Erythroblast (primary cell): ENCODE data around the gene TMPO.
"Not testable (repeated sequence)": the region's sequence is repeated elsewhere in the genome, so short reads cannot be mapped to it uniquely, and the experiment has no call there.

ENCODE experiments used
- DNase-seq, 2 experiments: peaks; one replicate each; lab custom pipeline; 2025; lab: John Stamatoyannopoulos, UW
- GATA1 ChIP-seq: IDR thresholded peaks from 2 replicates; pipeline ENCODE4 v1.6.1; 2011; ENCODE audit warnings: low read depth, mild to moderate bottlenecking, control low read depth, low read length, moderate library complexity
- POLR2A ChIP-seq: IDR thresholded peaks from 2 replicates; pipeline ENCODE4 v1.6.1; 2011; ENCODE audit warnings: mild to moderate bottlenecking, low read length

Gene TMPO

GRCh38 chr12:98579347-98579746, 64.0 kb downstream of the TMPO start:
- DNase-seq = no peak
- TF ChIP-seq POLR2A = no peak

- no peak for TF ChIP-seq POLR2A
- TF ChIP-seq GATA1 = no peak
- no peak for DNase-seq
Observed at GRCh38 chr12:98579835-98580234, 64.4 kb downstream of the TMPO start.

DNA sequence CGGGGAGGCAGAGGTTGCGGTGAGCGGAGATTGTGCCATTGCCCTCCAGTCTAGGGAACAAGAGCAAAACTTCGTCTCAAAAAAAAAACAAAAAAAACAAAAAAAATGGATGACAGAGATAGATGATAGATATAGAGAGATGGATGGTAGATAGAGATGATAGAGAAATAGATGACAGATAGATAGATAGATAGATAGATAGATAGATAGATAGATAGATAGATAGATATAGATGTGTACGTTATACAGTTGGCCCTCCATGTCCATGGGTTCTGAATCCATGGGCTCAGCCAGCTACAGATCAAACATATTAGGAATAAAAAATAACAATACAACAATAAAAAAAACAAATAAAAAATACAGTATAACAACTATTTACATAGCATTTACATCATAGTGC, 65.3 kb downstream of the TMPO start:
- TF ChIP-seq GATA1 (no peak), POLR2A (no peak)
- DNase-seq = no peak

DNA sequence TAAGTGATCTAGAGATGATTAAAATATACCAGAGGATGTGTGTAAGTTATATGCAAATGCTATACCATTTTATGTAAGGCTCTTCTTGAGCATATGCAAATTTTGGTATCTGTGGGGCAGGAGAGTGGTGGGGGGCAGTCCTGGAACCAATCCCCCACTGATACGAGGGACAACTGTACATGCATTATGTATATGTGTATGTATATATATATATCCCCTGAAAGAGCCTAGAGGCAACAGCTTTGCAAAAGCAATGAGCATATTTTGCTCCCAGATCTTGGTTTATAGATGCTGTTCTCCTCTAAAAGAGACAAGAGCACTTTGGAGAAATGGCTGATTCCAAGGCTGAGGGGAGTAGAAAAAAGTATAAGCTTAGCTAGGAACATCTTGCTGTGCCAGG, 65.7 kb downstream of the TMPO start:
- DNase-seq = no peak
- TF ChIP-seq POLR2A (no peak), GATA1 (no peak)

GRCh38 chr12:98582093-98582492, 66.7 kb downstream of the TMPO start:
- no peak for DNase-seq
- no peak for TF ChIP-seq POLR2A

DNA sequence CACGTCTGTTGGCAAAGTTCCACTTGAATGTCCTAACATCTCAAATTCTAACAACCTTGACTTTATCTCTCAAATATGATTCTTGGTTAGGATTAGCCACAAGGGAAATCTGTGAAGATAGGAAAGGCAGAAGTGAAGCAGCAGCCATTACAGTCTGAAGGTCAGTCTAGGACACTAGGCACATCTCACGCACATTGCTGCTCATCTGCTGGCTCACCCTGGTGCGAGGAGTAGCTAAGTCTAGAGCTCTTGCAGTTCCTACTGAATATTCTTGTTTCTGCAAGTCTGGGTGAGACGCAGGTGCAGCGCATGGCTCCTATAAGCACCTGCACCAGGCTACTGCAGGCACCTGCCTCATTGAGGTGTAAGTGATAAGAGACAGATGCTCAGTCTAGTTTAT, 71.7 kb downstream of the TMPO start:
- no peak for TF ChIP-seq GATA1
- DNase-seq = no peak

GRCh38 chr12:98591209-98591608, 75.8 kb downstream of the TMPO start:
- peak; percentile 17 to 21 for DNase-seq
- no peak for TF ChIP-seq GATA1
- TF ChIP-seq POLR2A = no peak

DNA sequence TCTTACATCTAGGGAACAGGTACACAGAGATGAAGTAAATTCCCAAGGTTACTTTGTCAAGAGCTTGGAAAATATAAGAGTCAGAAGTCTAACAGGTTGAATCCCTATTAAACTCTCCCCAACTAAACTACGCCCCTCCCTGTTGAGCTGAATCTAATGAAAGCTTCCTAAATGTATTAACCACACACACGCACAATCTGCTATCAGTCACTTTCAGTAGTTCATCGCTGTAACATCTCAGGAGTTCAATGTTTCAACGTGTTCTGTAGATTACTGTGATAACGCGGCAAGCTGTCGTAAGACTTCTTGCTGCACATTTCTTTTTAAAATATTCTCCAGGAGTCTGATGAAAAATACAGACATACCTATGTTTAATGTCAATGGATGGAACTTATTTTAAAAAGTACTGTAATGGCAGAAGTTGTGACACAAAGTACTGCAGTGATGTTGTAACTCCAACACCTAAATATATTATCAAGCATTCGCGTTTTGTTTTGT, 77.5 kb downstream of the TMPO start:
- TF ChIP-seq POLR2A = no peak
- TF ChIP-seq GATA1 = no peak
- peak in 1 of 2 experiments; percentile 74 for DNase-seq

DNA sequence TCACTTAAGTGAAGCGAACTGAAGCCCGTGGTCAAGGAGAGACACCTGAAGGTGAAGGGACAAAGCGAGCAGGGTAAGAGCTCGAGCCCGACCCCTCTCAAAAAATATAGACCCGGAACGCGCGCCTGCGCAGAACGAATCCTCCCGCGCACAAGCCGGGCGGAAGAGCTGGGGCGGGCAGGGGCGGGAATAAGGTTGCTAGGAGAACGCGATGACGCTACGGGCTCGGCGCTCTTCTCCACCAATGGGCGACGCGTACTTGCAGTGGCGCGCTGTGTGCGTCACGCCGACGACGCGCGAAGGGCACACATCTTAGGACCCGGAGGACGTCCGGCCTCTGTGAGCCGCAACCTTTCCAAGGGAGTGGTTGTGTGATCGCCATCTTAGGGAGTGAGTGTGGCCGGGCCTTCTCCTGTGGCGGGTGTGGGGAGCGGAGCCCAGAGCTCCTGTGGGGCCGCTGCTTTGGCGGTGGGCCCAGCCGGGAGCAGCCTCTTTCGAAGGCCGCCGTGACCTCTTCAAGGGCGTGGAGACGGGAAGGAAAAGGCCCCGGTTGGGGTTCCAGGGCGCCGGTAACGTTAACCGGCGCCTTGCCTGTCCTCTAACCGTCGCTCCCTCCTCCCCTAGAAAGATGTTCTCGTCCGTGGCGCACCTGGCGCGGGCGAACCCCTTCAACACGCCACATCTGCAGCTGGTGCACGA, 78.1 kb downstream of the TMPO start, which contains the start of gene SLC25A3:
Gene SLC25A3 (plus strand): TSS at position 336 of the 699 bp plus-strand sequence. CDS start 293 bp downstream, at position 629.
- TF ChIP-seq GATA1 (no peak), POLR2A (peak; percentile 97)
- peak; percentile 99 to 100 for DNase-seq

DNA sequence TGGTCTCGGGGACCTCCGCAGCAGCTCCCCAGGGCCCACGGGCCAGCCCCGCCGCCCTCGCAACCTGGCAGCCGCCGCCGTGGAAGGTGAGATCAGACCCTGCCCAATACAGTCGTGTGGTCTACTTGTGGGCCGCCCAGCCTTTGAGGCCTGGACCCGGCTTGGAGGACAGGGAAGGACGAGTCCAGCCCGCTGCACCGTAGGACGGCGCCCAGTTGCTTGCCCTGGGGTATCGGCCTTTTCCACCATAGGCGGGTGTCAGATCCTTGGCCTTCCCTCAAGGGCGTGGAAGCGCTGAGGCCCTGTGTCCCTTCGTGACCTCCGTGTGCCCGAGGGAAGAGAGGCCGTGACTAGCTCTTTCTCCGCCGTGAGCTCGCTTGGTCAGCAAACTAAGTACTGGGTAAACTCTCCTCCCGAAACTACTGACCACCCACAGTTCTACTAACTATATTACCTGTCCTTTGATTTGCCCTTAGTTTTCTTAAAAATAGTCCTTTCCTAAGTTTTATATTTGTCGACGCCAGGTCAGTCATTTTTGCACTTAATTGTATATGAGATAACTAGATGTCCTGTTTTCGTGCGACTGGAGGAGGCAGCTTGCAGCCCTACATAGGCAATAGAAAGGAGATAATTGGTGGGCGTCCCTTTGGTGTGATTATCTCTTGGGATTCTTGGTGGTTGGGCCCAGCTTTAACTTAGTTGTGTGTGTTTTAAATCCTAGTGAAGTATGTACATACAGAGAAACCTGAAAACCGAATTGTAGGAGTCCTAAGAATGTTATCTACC, 78.9 kb downstream of the TMPO start:
- DNase-seq = peak; percentile 81 to 88

GRCh38 chr12:98595243-98595988, 80.0 kb downstream of the TMPO start:
- TF ChIP-seq GATA1 (no peak), POLR2A (no peak)
- DNase-seq = peak; percentile 50 to 63

More for the DNA sequence above, 78.9 kb downstream of the TMPO start:
- TF ChIP-seq POLR2A (no peak), GATA1 (no peak)

GRCh38 chr12:98597313-98597712, 81.9 kb downstream of the TMPO start:
- DNase-seq = not testable (repeated sequence)
